ENCODE measurements around the gene CYP17A1. TPM values are rescaled to one million over a fixed set of nuclear protein-coding genes. Genes with fewer than 3 reads are reported as not detected.

The CYP17A1 gene
- total RNA-seq, 4 donors from 2014 or later, result not detected

DNA sequence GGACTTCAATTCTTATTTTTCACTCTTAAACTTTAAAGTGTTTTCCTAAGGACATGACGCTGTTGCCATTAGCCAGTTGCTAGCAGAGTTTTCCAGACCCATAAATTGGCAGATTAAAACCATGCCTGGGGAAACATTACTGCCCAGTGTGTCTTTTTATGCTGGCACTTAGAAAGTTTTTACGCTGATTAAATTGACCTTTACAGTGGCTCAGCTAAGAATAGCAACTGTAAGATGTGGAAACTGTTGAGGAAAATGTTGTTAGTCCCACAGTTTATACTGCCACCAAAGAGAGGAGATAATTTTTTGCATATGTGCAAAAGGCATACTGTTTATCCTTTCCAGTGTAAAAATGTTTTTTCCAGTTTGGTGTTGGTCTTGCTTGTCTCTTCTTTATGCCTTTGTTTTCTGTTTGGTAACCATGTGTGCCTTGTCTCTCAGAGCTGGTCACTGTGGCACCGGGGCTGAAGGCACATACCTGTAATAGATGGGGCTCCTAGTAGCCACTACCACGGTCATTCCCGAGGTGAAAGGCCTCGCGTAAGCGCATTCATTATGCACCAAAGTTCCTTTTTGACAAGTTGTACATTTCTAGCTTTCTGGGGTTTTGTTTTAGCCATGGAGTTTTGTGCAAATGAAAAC lies 45.3 kb downstream of the CYP17A1 start:
- Histone ChIP-seq H3K9me3 (no peaks in the 10 kb centered on the region), H3K27ac (peak overlapping the region; percentile 57), H3K4me1 (peaks cover 67% of the 10 kb centered on the region), H3K4me3 (no peak overlapping the region), H3K27me3 (no peaks in the 10 kb centered on the region), H3K36me3 (no peaks in the 10 kb centered on the region)
- TF ChIP-seq, protein P1, sequence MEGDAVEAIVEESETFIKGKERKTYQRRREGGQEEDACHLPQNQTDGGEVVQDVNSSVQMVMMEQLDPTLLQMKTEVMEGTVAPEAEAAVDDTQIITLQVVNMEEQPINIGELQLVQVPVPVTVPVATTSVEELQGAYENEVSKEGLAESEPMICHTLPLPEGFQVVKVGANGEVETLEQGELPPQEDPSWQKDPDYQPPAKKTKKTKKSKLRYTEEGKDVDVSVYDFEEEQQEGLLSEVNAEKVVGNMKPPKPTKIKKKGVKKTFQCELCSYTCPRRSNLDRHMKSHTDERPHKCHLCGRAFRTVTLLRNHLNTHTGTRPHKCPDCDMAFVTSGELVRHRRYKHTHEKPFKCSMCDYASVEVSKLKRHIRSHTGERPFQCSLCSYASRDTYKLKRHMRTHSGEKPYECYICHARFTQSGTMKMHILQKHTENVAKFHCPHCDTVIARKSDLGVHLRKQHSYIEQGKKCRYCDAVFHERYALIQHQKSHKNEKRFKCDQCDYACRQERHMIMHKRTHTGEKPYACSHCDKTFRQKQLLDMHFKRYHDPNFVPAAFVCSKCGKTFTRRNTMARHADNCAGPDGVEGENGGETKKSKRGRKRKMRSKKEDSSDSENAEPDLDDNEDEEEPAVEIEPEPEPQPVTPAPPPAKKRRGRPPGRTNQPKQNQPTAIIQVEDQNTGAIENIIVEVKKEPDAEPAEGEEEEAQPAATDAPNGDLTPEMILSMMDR (IDR thresholded peaks at IDR 0.05), result no peak
- no peak for TF ChIP-seq EP300 (IDR thresholded peaks at IDR 0.05)
- whole genome bisulfite sequencing, result 57% methylated on average over 8 of the region's 8 CpGs
- DNase-seq (ENCODE audit: low spot score in 2 of 2), result no peak

DNA sequence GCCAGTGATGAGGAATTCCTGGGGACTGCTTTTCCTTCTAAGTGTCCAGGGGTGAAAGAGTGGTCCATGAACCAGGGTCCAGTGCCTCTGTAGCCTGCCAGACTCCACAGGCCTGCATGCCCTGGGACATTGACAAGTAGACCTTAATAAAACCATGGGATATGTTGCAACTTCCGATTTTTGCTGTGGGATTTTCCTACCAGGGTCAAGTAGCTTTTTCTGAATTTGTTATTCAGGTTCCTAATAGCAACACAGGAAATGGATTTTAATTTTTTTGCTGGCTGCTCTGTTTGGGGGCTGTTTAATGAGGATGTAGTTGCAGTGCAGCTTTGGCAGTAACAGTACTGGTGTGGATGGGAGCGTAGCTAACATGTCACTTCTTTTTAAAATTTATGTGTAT lies 51.4 kb downstream of the CYP17A1 start:
- no peak overlapping the region for H3K4me3 ChIP-seq
- no peaks in the 10 kb centered on the region for H3K9me3 ChIP-seq
- no peak for DNase-seq (ENCODE audit: low spot score in 2 of 2)
- peak overlapping the region; percentile 36 for H3K27ac ChIP-seq
- H3K36me3 ChIP-seq, result no peaks in the 10 kb centered on the region
- 33% methylated on average over 2 of the region's 2 CpGs for WGBS
- TF ChIP-seq POLR2AphosphoS5 (IDR thresholded peaks at IDR 0.05) (peak in 1 of 3 donors; percentile 7), POLR2A (IDR thresholded peaks at IDR 0.05) (no peak), EP300 (IDR thresholded peaks at IDR 0.05) (no peak)
- TF ChIP-seq, protein P1 (IDR thresholded peaks at IDR 0.05), result no peak
- peaks cover 66% of the 10 kb centered on the region for H3K4me1 ChIP-seq
- no peaks in the 10 kb centered on the region for H3K27me3 ChIP-seq

DNA sequence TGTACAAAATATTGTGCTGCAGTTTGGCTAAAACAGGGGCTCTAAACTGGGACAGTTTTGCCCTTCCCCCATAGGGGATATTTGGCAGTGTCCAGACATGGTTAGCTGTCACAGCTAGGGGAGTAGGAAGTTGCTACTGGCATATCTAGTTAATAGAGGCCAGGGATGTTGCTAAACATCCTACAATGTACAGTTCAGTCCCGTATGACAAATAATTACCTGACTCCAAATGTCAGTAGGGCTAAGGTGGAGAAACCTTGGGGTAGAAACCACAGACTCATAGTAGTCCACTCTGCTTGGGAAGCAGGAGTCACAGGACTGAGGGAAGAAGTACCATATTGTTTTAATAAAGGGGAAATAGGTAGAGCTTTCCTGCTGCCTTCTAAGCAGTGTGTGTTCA lies 53.6 kb downstream of the CYP17A1 start:
- whole genome bisulfite sequencing, result 42% methylated on average over 1 of the region's 1 CpG
- Histone ChIP-seq H3K36me3 (no peaks in the 10 kb centered on the region), H3K4me3 (peak overlapping the region; percentile 21), H3K4me1 (peaks cover 88% of the 10 kb centered on the region), H3K27me3 (no peaks in the 10 kb centered on the region), H3K27ac (peak overlapping the region; percentile 93), H3K9me3 (no peaks in the 10 kb centered on the region)
- DNase-seq (ENCODE audit: low spot score in 2 of 2), result no peak
- TF ChIP-seq POLR2AphosphoS5 (IDR thresholded peaks at IDR 0.05), result no peak
- no peak for TF ChIP-seq POLR2A (IDR thresholded peaks at IDR 0.05)
- TF ChIP-seq, protein P1 (IDR thresholded peaks at IDR 0.05), result no peak
- no peak for TF ChIP-seq EP300 (IDR thresholded peaks at IDR 0.05)

DNA sequence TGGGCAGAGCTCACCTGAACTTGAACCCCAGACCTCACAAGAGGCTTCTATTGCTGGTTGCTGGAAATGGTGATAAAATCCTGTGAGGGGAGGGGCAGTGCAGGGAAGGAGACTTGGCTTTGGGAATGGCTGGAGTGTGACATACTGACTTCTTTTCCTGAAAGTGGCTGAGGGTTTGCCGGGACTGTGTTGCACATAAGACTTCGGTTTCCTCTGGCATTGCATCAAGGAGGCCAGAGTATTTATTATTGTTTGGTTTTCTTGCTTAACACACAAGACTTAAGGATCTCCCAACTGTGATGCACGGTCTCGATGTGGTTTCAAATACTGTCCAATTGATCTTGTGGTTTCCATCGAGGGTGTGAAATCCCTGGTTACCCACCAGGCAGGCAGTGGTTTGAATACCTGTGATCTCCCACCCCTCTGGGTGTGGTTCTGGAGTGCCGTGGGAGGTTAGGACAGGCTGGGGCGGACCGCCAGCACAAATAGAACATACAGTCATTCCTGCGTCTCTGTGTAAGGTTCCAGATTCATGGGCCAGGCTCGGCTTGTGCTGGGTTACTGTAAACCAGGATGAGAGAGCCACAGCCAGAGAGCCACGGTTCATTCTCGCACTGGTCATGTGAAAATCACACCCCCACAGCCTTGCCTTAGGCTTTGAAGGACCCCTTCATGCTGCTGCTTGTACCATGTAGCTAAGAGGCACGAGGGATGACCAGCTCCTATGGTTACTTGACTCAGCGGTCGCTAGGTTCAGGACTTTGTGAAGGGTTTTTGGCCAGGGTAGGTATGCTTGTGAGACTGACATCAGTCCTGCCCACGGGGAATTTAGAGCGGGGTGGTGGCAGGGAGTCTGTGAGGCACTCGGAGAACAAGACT lies 54.3 kb downstream of the CYP17A1 start:
- Histone ChIP-seq H3K27ac (peak overlapping the region; percentile 93), H3K27me3 (no peaks in the 10 kb centered on the region), H3K4me1 (peaks cover 89% of the 10 kb centered on the region), H3K9me3 (no peaks in the 10 kb centered on the region), H3K4me3 (peak overlapping the region; percentile 21), H3K36me3 (no peaks in the 10 kb centered on the region)
- peak; percentile 87 to 91 for DNase-seq (ENCODE audit: low spot score in 2 of 2)
- 7% methylated on average over 14 of the region's 18 CpGs for WGBS
- TF ChIP-seq POLR2AphosphoS5 (IDR thresholded peaks at IDR 0.05) (peak in 2 of 3 donors; percentile 7 to 70), EP300 (IDR thresholded peaks at IDR 0.05) (peak; percentile 61), POLR2A (IDR thresholded peaks at IDR 0.05) (no peak)
- TF ChIP-seq, protein P1 (IDR thresholded peaks at IDR 0.05), result no peak

DNA sequence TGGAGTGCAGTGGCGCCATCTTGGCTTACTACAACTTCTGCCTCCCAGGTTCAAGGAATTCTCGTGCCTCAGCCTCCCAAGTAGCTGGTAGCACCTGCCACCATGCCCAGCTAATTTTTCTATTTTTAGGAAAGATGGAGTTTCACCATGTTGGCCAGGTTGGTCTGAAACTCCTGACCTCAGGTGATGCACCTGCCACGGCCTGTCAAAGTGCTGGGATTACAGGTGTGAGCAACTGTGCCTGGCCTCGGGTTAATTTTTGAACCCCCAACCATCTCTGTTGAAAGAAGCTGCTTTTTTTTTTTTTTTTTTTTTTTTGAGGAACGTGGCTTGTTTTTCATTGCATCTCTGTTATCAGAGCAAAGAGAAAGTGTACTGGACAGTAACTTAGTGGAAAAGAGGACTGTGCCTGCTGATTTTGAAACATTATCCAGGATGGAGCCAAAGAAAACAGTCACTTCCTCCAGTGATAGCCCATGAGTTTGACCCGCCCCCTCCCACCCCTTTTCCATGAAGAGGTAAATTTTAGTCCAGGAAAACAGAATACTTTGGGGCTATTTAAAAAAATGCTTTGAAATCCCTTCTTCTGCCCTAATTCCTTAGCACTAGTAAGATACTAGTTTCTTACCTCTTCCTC lies 55.2 kb downstream of the CYP17A1 start:
- peak overlapping the region; percentile 93 for H3K27ac ChIP-seq
- no peaks in the 10 kb centered on the region for H3K36me3 ChIP-seq
- no peak for DNase-seq (ENCODE audit: low spot score in 2 of 2)
- peak overlapping the region; percentile 21 for H3K4me3 ChIP-seq
- peaks cover 92% of the 10 kb centered on the region for H3K4me1 ChIP-seq
- WGBS, result 69% methylated on average over 6 of the region's 6 CpGs
- no peaks in the 10 kb centered on the region for H3K27me3 ChIP-seq
- TF ChIP-seq POLR2AphosphoS5 (IDR thresholded peaks at IDR 0.05) (no peak), EP300 (IDR thresholded peaks at IDR 0.05) (no peak), POLR2A (IDR thresholded peaks at IDR 0.05) (no peak)
- TF ChIP-seq, protein P1 (IDR thresholded peaks at IDR 0.05), result no peak
- H3K9me3 ChIP-seq, result no peaks in the 10 kb centered on the region

Data from suprapubic skin (tissue), 4 donors.